DND-41 (cell line): Measurements from ENCODE around the gene KCNMA1.

Experiments
- ATAC-seq: fragments of 200-7000 bp; cut with Tn5 transposase; 3 replicates; pipeline ENCODE4 v1.9.1; 2021; ENCODE audit warnings: low read depth; ENCODE audit not compliant: insufficient read depth
- DNase-seq: peaks from one replicate; pipeline ENCODE4 v3.0.0-alpha.2; 2020
- H2AFZ ChIP-seq: 2 replicates; pipeline ENCODE4 v1.6.0; 2012; ENCODE audit warnings: low read depth, low read length
- H3K27ac ChIP-seq: 2 replicates; pipeline ENCODE4 v1.5.1; 2012; ENCODE audit warnings: low read length, inconsistent platforms
- H3K27me3 ChIP-seq: fragments of 200-600 bp; sonication (generic); 2 replicates; pipeline ENCODE4 v1.6.0; 2012; ENCODE audit warnings: low read length, mild to moderate bottlenecking, inconsistent platforms; ENCODE audit not compliant: insufficient read depth, poor library complexity
- H3K36me3 ChIP-seq: 2 replicates; pipeline ENCODE4 v1.5.1; 2012; ENCODE audit warnings: low read length, inconsistent platforms; ENCODE audit not compliant: insufficient read depth
- H3K4me1 ChIP-seq: 2 replicates; pipeline ENCODE4 v1.5.1; 2012; ENCODE audit warnings: mild to moderate bottlenecking, low read length; ENCODE audit not compliant: insufficient read depth
- H3K4me2 ChIP-seq: 2 replicates; pipeline ENCODE4 v1.6.0; 2012; ENCODE audit warnings: mild to moderate bottlenecking, moderate library complexity, low read length, inconsistent platforms; ENCODE audit not compliant: insufficient read depth
- H3K4me3 ChIP-seq, 2 experiments: fragments of 200-600 bp in 1 of 2; shearing (Covaris generic) in 1 of 2; 2 replicates each; pipeline ENCODE4 v1.5.1; 2012 to 2016; ENCODE audit warnings: inconsistent platforms in 2 of 2, low read length in 2 of 2, mild to moderate bottlenecking in 2 of 2, low read depth in 1 of 2, moderate library complexity in 1 of 2
- H3K79me2 ChIP-seq: 2 replicates; pipeline ENCODE4 v1.6.0; 2012; ENCODE audit warnings: low read length, inconsistent platforms; ENCODE audit not compliant: insufficient read depth
- H3K9ac ChIP-seq: 2 replicates; pipeline ENCODE4 v1.6.0; 2012; ENCODE audit warnings: low read depth, mild to moderate bottlenecking, inconsistent platforms, low read length, moderate library complexity
- H3K9me3 ChIP-seq: 2 replicates; pipeline ENCODE4 v1.5.1; 2012; ENCODE audit warnings: low read length, moderate library complexity, mild to moderate bottlenecking, inconsistent platforms; ENCODE audit not compliant: insufficient read depth, severe bottlenecking
- H4K20me1 ChIP-seq: 2 replicates; pipeline ENCODE4 v1.6.0; 2012; ENCODE audit warnings: low read length; ENCODE audit not compliant: insufficient read depth
- EZH2 ChIP-seq: IDR thresholded peaks from 3 replicates; pipeline ENCODE4 v1.6.1; 2012; ENCODE audit warnings: borderline replicate concordance, low read depth, mild to moderate bottlenecking, moderate library complexity, low read length, inconsistent platforms; ENCODE audit not compliant: severe bottlenecking
- TF ChIP-seq, protein P1 (sequence below): IDR thresholded peaks from 2 replicates; pipeline ENCODE4 v1.5.1; 2012; ENCODE audit warnings: borderline replicate concordance, low read length, moderate library complexity, mild to moderate bottlenecking; ENCODE audit not compliant: poor library complexity, severe bottlenecking; ENCODE audit errors: extremely low read depth

KCNMA1 gene

DNA sequence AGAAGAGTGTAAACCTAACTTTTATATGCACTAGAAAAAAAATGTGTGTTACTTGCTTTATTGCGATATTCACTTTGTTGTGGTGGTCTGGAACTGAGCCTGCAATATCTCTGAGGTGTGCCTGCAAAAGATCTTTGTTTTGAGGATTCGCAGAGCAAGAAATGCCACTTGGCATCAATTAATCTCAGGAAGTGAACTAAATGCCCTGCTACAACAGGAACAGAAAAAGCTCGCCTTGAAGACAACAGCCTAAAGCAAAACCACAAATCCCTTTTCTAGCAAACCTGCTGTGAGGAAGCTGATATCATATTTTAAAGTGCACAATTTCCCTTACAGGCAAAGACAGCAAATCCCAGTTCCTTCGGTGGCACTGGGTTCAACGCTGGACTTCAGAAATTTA lies 675.8 kb downstream of the KCNMA1 start:
- no peak for ATAC-seq
- Histone ChIP-seq H3K4me3 (no peak overlapping the region), H3K27me3 (no peaks in the 10 kb centered on the region), H3K27ac (no peak overlapping the region), H3K4me2 (no peak overlapping the region), H3K79me2 (no peaks in the 10 kb centered on the region), H2AFZ (no peak overlapping the region), H3K9ac (no peak overlapping the region), H3K36me3 (no peaks in the 10 kb centered on the region), H4K20me1 (no peaks in the 10 kb centered on the region), H3K4me1 (no peaks in the 10 kb centered on the region), H3K9me3 (no peaks in the 10 kb centered on the region)
- DNase-seq, result no peak
- no peak for TF ChIP-seq EZH2
- TF ChIP-seq, protein P1, sequence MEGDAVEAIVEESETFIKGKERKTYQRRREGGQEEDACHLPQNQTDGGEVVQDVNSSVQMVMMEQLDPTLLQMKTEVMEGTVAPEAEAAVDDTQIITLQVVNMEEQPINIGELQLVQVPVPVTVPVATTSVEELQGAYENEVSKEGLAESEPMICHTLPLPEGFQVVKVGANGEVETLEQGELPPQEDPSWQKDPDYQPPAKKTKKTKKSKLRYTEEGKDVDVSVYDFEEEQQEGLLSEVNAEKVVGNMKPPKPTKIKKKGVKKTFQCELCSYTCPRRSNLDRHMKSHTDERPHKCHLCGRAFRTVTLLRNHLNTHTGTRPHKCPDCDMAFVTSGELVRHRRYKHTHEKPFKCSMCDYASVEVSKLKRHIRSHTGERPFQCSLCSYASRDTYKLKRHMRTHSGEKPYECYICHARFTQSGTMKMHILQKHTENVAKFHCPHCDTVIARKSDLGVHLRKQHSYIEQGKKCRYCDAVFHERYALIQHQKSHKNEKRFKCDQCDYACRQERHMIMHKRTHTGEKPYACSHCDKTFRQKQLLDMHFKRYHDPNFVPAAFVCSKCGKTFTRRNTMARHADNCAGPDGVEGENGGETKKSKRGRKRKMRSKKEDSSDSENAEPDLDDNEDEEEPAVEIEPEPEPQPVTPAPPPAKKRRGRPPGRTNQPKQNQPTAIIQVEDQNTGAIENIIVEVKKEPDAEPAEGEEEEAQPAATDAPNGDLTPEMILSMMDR, result no peak

DNA sequence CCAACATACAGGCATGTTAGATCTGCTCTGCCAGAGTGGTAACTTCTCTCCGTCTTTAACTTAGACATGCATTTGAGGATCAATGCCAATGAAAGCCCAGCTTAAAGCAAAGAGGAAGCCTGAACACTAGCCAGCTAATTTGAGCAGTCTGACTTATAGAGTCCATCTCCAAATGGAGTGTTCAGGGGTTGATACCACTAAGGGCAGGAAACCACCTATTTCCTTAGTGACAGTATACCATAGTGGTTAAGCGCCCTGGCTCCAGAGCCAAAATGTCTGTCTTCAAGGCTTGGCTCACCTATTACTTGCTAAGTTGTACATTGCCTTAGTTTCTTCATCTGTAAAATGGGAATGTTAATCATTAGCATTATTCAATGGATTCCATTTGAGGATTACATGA lies 678.5 kb downstream of the KCNMA1 start:
- Histone ChIP-seq H3K9ac (no peak overlapping the region), H2AFZ (no peak overlapping the region), H3K27me3 (no peaks in the 10 kb centered on the region), H3K9me3 (no peaks in the 10 kb centered on the region), H3K4me1 (no peaks in the 10 kb centered on the region), H3K27ac (no peak overlapping the region), H3K4me3 (no peak overlapping the region), H3K36me3 (no peaks in the 10 kb centered on the region), H4K20me1 (no peaks in the 10 kb centered on the region), H3K4me2 (no peak overlapping the region), H3K79me2 (no peaks in the 10 kb centered on the region)
- DNase-seq (no peak), ATAC-seq (no peak)
- no peak for TF ChIP-seq EZH2
- TF ChIP-seq, protein P1, result no peak

DNA sequence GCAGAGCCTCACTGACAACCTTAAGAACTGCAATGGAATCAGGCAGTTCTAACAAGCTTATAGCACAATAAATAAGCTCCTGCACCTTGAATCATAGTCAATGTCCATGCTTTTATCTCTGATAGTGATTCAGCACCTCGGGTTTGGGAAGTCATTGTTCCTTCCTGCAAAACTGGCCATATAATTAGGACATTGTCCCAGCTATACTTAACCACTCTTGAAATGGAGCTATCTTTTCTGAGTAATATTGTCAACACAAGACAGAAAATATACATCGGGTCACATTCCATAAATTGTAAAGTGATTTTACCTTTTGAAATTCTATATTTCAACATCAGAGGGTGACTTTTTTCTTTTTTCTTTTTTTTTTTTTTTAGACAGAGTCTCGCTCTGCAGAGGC lies 682.8 kb downstream of the KCNMA1 start:
- Histone ChIP-seq H3K27ac (no peak overlapping the region), H2AFZ (no peak overlapping the region), H3K27me3 (peaks cover 6% of the 10 kb centered on the region), H4K20me1 (no peaks in the 10 kb centered on the region), H3K9me3 (no peaks in the 10 kb centered on the region), H3K4me3 (no peak overlapping the region), H3K9ac (no peak overlapping the region), H3K79me2 (no peaks in the 10 kb centered on the region), H3K4me2 (no peak overlapping the region), H3K4me1 (no peaks in the 10 kb centered on the region), H3K36me3 (no peaks in the 10 kb centered on the region)
- ATAC-seq (no peak), DNase-seq (no peak)
- TF ChIP-seq, protein P1, result no peak
- no peak for TF ChIP-seq EZH2

DNA sequence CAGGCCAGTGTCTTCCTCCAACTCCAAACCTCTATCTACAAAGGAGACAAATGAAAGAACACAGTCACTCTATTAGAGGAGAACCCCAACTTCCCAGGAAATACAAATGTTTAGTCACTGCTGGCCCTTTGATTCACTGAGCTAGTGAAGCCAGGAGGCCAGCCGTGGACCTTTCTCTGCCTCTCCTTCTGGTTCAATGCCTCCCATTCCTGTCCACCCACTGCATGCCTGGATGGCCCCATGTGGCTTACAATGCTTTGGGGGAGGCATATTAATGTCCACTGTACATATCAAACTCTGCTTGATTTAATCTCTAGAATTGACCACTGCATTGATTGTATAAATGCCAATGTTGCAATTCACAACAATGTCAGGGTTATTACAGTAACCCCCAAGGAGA lies 687.3 kb downstream of the KCNMA1 start:
- Histone ChIP-seq H3K36me3 (no peaks in the 10 kb centered on the region), H3K9ac (no peak overlapping the region), H3K9me3 (no peaks in the 10 kb centered on the region), H4K20me1 (no peaks in the 10 kb centered on the region), H3K4me2 (no peak overlapping the region), H2AFZ (no peak overlapping the region), H3K27me3 (peaks cover 6% of the 10 kb centered on the region), H3K4me3 (no peak overlapping the region), H3K27ac (no peak overlapping the region), H3K79me2 (no peaks in the 10 kb centered on the region), H3K4me1 (no peaks in the 10 kb centered on the region)
- ATAC-seq (no peak), DNase-seq (no peak)
- no peak for TF ChIP-seq EZH2
- TF ChIP-seq, protein P1, result no peak
